ENCODE data around the gene CDYL.

Gene CDYL

DNA sequence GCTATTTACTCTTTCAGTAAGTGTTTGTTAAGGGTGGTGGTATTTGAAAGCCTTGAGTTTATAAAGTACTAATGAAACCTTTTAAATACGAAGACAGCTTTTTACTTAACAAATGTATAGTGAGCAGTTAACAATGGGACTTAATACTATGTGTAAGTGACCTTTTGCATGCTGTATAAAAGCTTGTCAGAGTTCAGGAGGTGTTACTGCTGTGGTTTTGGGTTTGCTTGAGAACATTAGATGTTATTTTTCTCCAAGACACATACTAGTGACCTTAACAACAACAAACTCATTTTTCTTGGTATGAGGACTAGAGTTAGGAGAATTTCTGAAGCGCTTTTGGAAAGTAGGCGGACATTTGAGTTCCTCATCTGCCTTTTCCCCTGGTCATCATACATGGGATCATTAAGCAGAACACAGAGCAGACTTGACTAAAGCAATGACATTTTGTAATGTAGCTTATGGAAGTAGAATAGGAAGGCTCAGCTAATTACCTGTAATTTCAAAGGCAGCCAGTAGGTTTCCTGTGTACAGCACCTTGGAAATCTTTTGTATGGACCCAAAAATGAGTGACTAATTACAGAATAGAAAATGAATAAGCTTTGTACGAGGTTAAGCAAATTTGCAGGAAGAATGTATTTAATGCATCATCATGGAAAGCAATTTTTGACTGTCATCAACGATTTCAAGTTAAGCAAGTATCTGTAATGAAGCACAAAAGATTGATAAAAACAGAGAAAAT is 14.1 kb downstream of the CDYL start:
- H3K9me3 ChIP-seq (ENCODE audit: severe bottlenecking): no peaks in the 10 kb centered on the region
- TF ChIP-seq, protein P1, sequence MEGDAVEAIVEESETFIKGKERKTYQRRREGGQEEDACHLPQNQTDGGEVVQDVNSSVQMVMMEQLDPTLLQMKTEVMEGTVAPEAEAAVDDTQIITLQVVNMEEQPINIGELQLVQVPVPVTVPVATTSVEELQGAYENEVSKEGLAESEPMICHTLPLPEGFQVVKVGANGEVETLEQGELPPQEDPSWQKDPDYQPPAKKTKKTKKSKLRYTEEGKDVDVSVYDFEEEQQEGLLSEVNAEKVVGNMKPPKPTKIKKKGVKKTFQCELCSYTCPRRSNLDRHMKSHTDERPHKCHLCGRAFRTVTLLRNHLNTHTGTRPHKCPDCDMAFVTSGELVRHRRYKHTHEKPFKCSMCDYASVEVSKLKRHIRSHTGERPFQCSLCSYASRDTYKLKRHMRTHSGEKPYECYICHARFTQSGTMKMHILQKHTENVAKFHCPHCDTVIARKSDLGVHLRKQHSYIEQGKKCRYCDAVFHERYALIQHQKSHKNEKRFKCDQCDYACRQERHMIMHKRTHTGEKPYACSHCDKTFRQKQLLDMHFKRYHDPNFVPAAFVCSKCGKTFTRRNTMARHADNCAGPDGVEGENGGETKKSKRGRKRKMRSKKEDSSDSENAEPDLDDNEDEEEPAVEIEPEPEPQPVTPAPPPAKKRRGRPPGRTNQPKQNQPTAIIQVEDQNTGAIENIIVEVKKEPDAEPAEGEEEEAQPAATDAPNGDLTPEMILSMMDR (IDR thresholded peaks at IDR 0.05; ENCODE audit: poor library complexity, severe bottlenecking): no peak
- no peak for DNase-seq (ENCODE audit: low spot score)

DNA sequence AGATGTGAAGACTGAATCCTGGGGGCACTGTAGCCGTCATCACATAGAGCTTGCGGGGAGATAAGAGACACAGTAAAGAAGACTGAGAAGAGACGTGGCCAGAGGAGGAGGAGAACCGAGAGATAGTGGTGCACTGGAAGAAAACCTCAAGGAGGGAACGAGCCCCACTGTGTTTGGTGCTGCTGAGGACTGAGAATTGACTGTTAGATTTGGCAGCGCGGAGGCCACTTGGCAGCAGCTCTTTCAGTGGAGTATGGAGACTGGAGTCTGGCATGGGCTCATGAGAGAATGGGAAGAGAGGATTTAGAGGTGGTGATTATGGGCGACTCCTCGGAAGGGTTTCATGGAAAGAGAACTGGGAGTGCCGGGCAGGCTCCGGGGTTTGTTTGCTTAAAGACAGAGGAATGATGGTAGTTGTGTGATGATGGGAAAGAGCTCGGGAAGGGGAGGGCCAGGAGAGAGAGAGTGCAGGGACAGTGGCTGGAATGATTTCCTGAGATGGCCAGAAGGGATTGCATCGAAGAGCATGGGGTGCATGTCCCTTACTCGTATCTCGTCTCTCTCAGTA is 18.0 kb downstream of the CDYL start:
- peaks cover 5% of the 10 kb centered on the region for H3K9me3 ChIP-seq (ENCODE audit: severe bottlenecking)
- H3K4me3 ChIP-seq (ENCODE audit: severe bottlenecking): no peak overlapping the region
- no peaks in the 10 kb centered on the region for H3K27me3 ChIP-seq (ENCODE audit: insufficient read depth, poor library complexity, severe bottlenecking)
- H3K36me3 ChIP-seq (ENCODE audit: low read depth): peaks cover 2% of the 10 kb centered on the region; the same call in 1 of the 2 replicates
- no peak for DNase-seq (ENCODE audit: low spot score)
- no peak overlapping the region for H3K27ac ChIP-seq (ENCODE audit: poor library complexity, severe bottlenecking)
- no peaks in the 10 kb centered on the region for H3K4me1 ChIP-seq (ENCODE audit: insufficient read depth, poor library complexity, severe bottlenecking)
- TF ChIP-seq, protein P1 (IDR thresholded peaks at IDR 0.05; ENCODE audit: poor library complexity, severe bottlenecking): no peak
- peak; percentile 25; the same call in 1 of the 3 replicates for ATAC-seq (ENCODE audit: low read depth)

More for the DNA sequence above, 14.1 kb downstream of the CDYL start:
- no peak overlapping the region for H3K27ac ChIP-seq (ENCODE audit: poor library complexity, severe bottlenecking)
- no peak overlapping the region for H3K4me3 ChIP-seq (ENCODE audit: severe bottlenecking)
- H3K27me3 ChIP-seq (ENCODE audit: insufficient read depth, poor library complexity, severe bottlenecking): no peaks in the 10 kb centered on the region
- ATAC-seq (ENCODE audit: low read depth): no peak
- no peaks in the 10 kb centered on the region for H3K4me1 ChIP-seq (ENCODE audit: insufficient read depth, poor library complexity, severe bottlenecking)
- H3K36me3 ChIP-seq (ENCODE audit: low read depth): no peaks in the 10 kb centered on the region

DNA sequence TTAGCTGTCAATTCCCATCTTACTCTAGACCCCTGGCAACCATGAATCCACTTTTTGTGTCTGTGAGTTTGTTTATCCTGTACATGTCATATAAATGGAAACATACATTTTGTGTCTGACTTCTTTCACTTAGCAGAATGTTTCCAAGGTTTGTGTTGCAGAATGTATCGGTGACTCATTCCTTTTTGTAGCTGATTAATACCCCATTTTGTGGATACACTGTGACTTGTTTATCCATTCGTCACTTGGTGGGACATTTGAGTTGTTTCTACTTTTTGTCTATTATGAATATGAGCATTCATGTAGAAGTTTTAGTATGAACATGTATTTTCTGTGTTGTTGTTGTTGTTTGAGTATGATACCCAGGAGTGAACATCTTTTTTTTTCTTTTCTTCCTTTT is 21.4 kb downstream of the CDYL start:
- no peak overlapping the region for H3K4me3 ChIP-seq (ENCODE audit: severe bottlenecking)
- TF ChIP-seq, protein P1 (IDR thresholded peaks at IDR 0.05; ENCODE audit: poor library complexity, severe bottlenecking): no peak
- H3K27ac ChIP-seq (ENCODE audit: poor library complexity, severe bottlenecking): no peak overlapping the region
- no peaks in the 10 kb centered on the region for H3K27me3 ChIP-seq (ENCODE audit: insufficient read depth, poor library complexity, severe bottlenecking)
- peaks cover 12% of the 10 kb centered on the region; the same call in 1 of the 2 replicates for H3K36me3 ChIP-seq (ENCODE audit: low read depth)
- no peak for ATAC-seq (ENCODE audit: low read depth)
- no peak for DNase-seq (ENCODE audit: low spot score)
- H3K4me1 ChIP-seq (ENCODE audit: insufficient read depth, poor library complexity, severe bottlenecking): peaks cover 7% of the 10 kb centered on the region
- peaks cover 19% of the 10 kb centered on the region for H3K9me3 ChIP-seq (ENCODE audit: severe bottlenecking)

DNA sequence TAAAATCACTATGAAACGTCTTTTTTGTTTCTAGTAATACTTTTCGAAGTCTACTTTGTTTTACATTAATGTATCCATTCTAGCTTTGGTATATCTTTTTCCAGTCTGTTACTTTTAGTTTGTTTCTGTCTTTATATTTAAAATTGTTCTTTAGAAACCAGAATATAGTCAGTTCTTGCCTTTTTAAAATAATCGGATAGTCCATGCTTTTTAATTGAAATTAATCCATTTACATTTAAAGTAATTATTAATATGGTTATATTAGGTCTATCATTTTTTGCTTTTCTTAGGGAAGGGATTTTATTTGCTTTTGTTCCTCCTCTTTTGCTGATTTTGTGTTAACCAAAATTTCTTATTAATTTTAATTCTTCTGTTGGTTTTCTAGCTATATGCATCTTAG is 23.7 kb downstream of the CDYL start:
- Histone ChIP-seq H3K27me3 (ENCODE audit: insufficient read depth, poor library complexity, severe bottlenecking) (no peaks in the 10 kb centered on the region), H3K4me1 (ENCODE audit: insufficient read depth, poor library complexity, severe bottlenecking) (peaks cover 7% of the 10 kb centered on the region), H3K36me3 (ENCODE audit: low read depth) (peaks cover 12% of the 10 kb centered on the region; the same call in 1 of the 2 replicates), H3K27ac (ENCODE audit: poor library complexity, severe bottlenecking) (no peak overlapping the region), H3K4me3 (ENCODE audit: severe bottlenecking) (no peak overlapping the region), H3K9me3 (ENCODE audit: severe bottlenecking) (peaks cover 19% of the 10 kb centered on the region)
- ATAC-seq (ENCODE audit: low read depth): no peak
- TF ChIP-seq, protein P1 (IDR thresholded peaks at IDR 0.05; ENCODE audit: poor library complexity, severe bottlenecking): no peak
- no peak for DNase-seq (ENCODE audit: low spot score)

DNA sequence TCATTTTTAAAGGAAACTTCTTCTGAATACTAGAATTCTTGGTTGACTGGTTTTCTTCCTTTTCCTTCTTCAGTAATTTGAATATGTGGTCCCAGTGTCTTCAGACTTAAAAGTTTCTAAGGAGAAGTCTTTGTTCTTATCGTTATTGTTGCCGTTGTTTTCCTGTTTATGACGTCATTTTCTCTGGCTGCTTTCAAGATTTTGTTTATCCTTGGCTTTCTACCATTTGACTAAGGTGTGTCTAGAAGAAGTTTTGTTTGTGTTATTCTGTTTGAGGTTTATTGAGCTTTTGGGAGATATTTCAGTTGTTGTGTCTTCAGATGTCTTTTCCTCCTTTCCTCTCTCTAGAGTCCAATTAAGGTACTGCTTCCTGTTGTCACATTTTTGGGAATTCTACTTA is 24.5 kb downstream of the CDYL start:
- Histone ChIP-seq H3K4me3 (ENCODE audit: severe bottlenecking) (no peak overlapping the region), H3K27me3 (ENCODE audit: insufficient read depth, poor library complexity, severe bottlenecking) (no peaks in the 10 kb centered on the region), H3K4me1 (ENCODE audit: insufficient read depth, poor library complexity, severe bottlenecking) (peaks cover 7% of the 10 kb centered on the region), H3K9me3 (ENCODE audit: severe bottlenecking) (peaks cover 19% of the 10 kb centered on the region), H3K36me3 (ENCODE audit: low read depth) (peaks cover 12% of the 10 kb centered on the region; the same call in 1 of the 2 replicates), H3K27ac (ENCODE audit: poor library complexity, severe bottlenecking) (no peak overlapping the region)
- ATAC-seq (ENCODE audit: low read depth) (no peak), DNase-seq (ENCODE audit: low spot score) (no peak)
- TF ChIP-seq, protein P1 (IDR thresholded peaks at IDR 0.05; ENCODE audit: poor library complexity, severe bottlenecking): no peak
